ENCODE data around the gene MTERF2. TPM values are rescaled to one million over a fixed set of nuclear protein-coding genes. Genes with fewer than 3 reads are reported as not detected.
"Not testable (repeated sequence)": the region's sequence is repeated elsewhere in the genome, so short reads cannot be mapped to it uniquely, and the experiment has no call there.

The MTERF2 gene
- total RNA-seq, 3 donors from 2014 or later (not counting 1 experiment from before 2014, with no cell fraction given), result 12.5 to 24.0 (median 15.1) TPM

GRCh38 chr12:107026806-107027635, 40.1 kb upstream of the MTERF2 start:
- Mint-ChIP-seq H3K27me3 (ENCODE audit: low read depth in 2 of 2) (no peaks in the 10 kb centered on the region), H3K9me3 (no peaks in the 10 kb centered on the region), H3K4me1 (peaks cover 45 to 73% of the 10 kb centered on the region in 2 donors), H3K36me3 (no peaks in the 10 kb centered on the region), H3K27ac (peak overlapping the region; percentile 96 to 100), H3K4me3 (peak overlapping the region; percentile 90)
- intact Hi-C loops (cut with micrococcal nuclease), result loop anchor here (1.0 to 2.0 kb wide), 3 partner anchors 66 to 152 kb away; partner anchors contain the start of genes CRY1 and TMEM263
- peak overlapping the region; percentile 97 for H3K27ac ChIP-seq (ENCODE audit: low read length)
- ATAC-seq (peak; percentile 30 to 46 (median 44)), DNase-seq (peak in 1 of 2 donors; percentile 18)
- H3K27me3 ChIP-seq (ENCODE audit: control insufficient read depth, insufficient read depth, low read length), result no peaks in the 10 kb centered on the region
- no peaks in the 10 kb centered on the region for H3K4me1 ChIP-seq (ENCODE audit: control insufficient read depth, insufficient read depth, low read length)
- peak overlapping the region; percentile 10 for H3K4me3 ChIP-seq (ENCODE audit: low read length)
- WGBS (ENCODE audit: insufficient coverage), result 75% methylated on average over 1 of the region's 4 CpGs
- TF ChIP-seq CTCF (IDR thresholded peaks at IDR 0.05), result no peak
- no peaks in the 10 kb centered on the region for H3K36me3 ChIP-seq (ENCODE audit: control insufficient read depth, insufficient read depth, low read length)
- no peaks in the 10 kb centered on the region for H3K9me3 ChIP-seq (ENCODE audit: control insufficient read depth, insufficient read depth, low read length)

DNA sequence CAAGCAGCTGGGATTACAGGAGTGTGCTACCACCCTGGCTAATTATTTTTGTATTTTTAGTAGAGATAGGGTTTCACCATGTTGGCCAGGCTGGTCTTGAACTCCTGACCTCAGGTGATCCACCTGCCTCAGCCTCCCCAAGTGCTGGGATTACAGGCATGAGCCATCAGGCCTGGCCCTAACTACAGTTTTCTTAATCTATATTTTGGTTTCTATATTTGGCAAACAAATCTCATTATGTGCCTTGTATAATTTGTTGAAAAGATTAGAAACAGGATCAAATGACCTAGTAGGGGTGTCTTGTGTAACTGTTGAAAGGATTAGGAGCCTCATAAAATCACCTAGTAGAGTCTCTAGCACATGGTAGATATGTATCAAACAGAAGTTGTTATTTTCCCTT, 39.4 kb upstream of the MTERF2 start:
- Mint-ChIP-seq H3K27ac (peak overlapping the region; percentile 96 to 100), H3K4me1 (peaks cover 41 to 67% of the 10 kb centered on the region in 2 donors)
- not testable (repeated sequence) for H3K27me3 Mint-ChIP-seq (ENCODE audit: low read depth in 2 of 2); H3K9me3 ChIP-seq (ENCODE audit: control insufficient read depth, insufficient read depth, low read length); H3K9me3 Mint-ChIP-seq; H3K36me3 ChIP-seq (ENCODE audit: control insufficient read depth, insufficient read depth, low read length); H3K4me3 ChIP-seq (ENCODE audit: low read length); H3K27me3 ChIP-seq (ENCODE audit: control insufficient read depth, insufficient read depth, low read length); H3K4me3 Mint-ChIP-seq; H3K4me1 ChIP-seq (ENCODE audit: control insufficient read depth, insufficient read depth, low read length); ATAC-seq; H3K36me3 Mint-ChIP-seq; DNase-seq
- intact Hi-C loops (cut with micrococcal nuclease), result loop anchor here (2.0 kb wide), 1 partner anchor 152 kb away; no protein-coding TSS in a partner anchor
- H3K27ac ChIP-seq (ENCODE audit: low read length), result peak overlapping the region; percentile 97

GRCh38 chr12:107025671-107026070, 38.7 kb upstream of the MTERF2 start:
- no peaks in the 10 kb centered on the region for H3K9me3 Mint-ChIP-seq
- no peak overlapping the region for H3K27ac ChIP-seq (ENCODE audit: low read length)
- peak overlapping the region; percentile 96 to 100 for H3K27ac Mint-ChIP-seq
- H3K4me3 Mint-ChIP-seq, result no peak overlapping the region
- no peaks in the 10 kb centered on the region for H3K27me3 ChIP-seq (ENCODE audit: control insufficient read depth, insufficient read depth, low read length)
- no peaks in the 10 kb centered on the region for H3K36me3 ChIP-seq (ENCODE audit: control insufficient read depth, insufficient read depth, low read length)
- no peak overlapping the region for H3K4me3 ChIP-seq (ENCODE audit: low read length)
- no peaks in the 10 kb centered on the region for H3K36me3 Mint-ChIP-seq
- H3K4me1 ChIP-seq (ENCODE audit: control insufficient read depth, insufficient read depth, low read length), result no peaks in the 10 kb centered on the region
- WGBS (ENCODE audit: insufficient coverage), result 94% methylated on average over 1 of the region's 1 CpG
- H3K27me3 Mint-ChIP-seq (ENCODE audit: low read depth in 2 of 2), result no peaks in the 10 kb centered on the region
- peaks cover 34 to 60% of the 10 kb centered on the region in 2 donors for H3K4me1 Mint-ChIP-seq
- no peak for TF ChIP-seq CTCF (IDR thresholded peaks at IDR 0.05)
- ATAC-seq (no peak), DNase-seq (no peak)
- H3K9me3 ChIP-seq (ENCODE audit: control insufficient read depth, insufficient read depth, low read length), result no peaks in the 10 kb centered on the region
- intact Hi-C loops (cut with micrococcal nuclease), result loop anchor here (2.0 kb wide), 1 partner anchor 153 kb away; no protein-coding TSS in a partner anchor

DNA sequence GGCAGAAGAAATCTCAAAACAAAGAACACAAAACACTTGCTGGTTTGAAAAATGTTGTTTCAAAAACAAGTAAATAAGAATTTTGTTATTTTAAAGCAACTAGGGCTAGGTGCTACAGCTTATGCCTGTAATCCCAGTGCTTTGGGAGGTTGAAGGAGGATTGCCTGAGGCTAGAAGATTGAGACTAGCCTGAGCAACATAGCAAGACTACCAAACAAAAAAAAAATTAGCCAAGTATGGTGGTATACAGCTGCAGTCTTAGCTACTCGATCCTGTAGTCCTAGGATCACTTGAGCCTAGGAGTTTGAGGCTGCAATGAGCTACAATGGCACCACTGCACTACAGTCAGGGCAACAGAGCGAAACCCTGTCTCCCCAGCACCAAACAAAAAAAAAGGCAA, 32.6 kb upstream of the MTERF2 start:
- Mint-ChIP-seq H3K4me3 (no peak overlapping the region), H3K36me3 (no peaks in the 10 kb centered on the region), H3K4me1 (peaks cover 0 to 9% of the 10 kb centered on the region in 2 donors), H3K27ac (no peak overlapping the region), H3K9me3 (no peaks in the 10 kb centered on the region), H3K27me3 (ENCODE audit: low read depth in 2 of 2) (no peaks in the 10 kb centered on the region)
- Histone ChIP-seq H3K4me3 (ENCODE audit: low read length) (no peak overlapping the region), H3K27ac (ENCODE audit: low read length) (no peak overlapping the region), H3K36me3 (ENCODE audit: control insufficient read depth, insufficient read depth, low read length) (no peaks in the 10 kb centered on the region), H3K4me1 (ENCODE audit: control insufficient read depth, insufficient read depth, low read length) (no peaks in the 10 kb centered on the region), H3K9me3 (ENCODE audit: control insufficient read depth, insufficient read depth, low read length) (no peaks in the 10 kb centered on the region), H3K27me3 (ENCODE audit: control insufficient read depth, insufficient read depth, low read length) (no peaks in the 10 kb centered on the region)
- ATAC-seq, result no peak
- TF ChIP-seq CTCF (IDR thresholded peaks at IDR 0.05), result no peak
- intact Hi-C loops (cut with micrococcal nuclease), result no loop called here
- DNase-seq, result no peak
- WGBS (ENCODE audit: insufficient coverage), result 95% methylated on average over 2 of the region's 2 CpGs
